ENCODE measurements around the gene PPP6R3.

- TF ChIP-seq REST (IDR thresholded peaks at IDR 0.05; ENCODE audit: insufficient read depth in 1 of 2, low read depth in 2 of 2, low read length in 2 of 2) (no peak), POLR2AphosphoS5 (IDR thresholded peaks at IDR 0.05; ENCODE audit: low read depth, low read length) (no peak), SIN3A (IDR thresholded peaks at IDR 0.05; ENCODE audit: borderline replicate concordance, insufficient read depth, low read length) (no peak), TAF1 (IDR thresholded peaks at IDR 0.05; ENCODE audit: borderline replicate concordance, insufficient read depth, low read length) (no peak)
These were observed 83.0 kb downstream of the PPP6R3 start for GRCh38 chr11:68543594-68543993.
